Naive B cell (primary cell): Measurements from ENCODE around the gene LAMTOR5. TPM values are rescaled to one million over a fixed set of nuclear protein-coding genes. Genes with fewer than 3 reads are reported as not detected.
A peak's percentile ranks its signal among the peaks of the same experiment; 100 is the strongest.

Experiments
- ATAC-seq, 2 donors: fragments of 150-1000 bp; cut with Tn5 transposase; 2 replicates each; pipeline ENCODE4 v1.10.0; 2021; ENCODE audit warnings: low read depth in 2 of 2, mild to moderate bottlenecking in 2 of 2, moderate library complexity in 2 of 2
- DNase-seq: peaks from one replicate; pipeline ENCODE4 v3.0.0; 2022
- H3K27ac Mint-ChIP-seq, 6 donors: one replicate each; pipeline ENCODE4 v1.8.0; 2020 to 2022; ENCODE audit warnings: mild to moderate bottlenecking in 6 of 6, mixed read lengths in 6 of 6, moderate library complexity in 5 of 6, inconsistent platforms in 2 of 6
- H3K27me3 Mint-ChIP-seq, 3 donors: one replicate each; pipeline ENCODE4 v1.8.0; 2021 to 2022; ENCODE audit warnings: mixed read lengths in 3 of 3, mild to moderate bottlenecking in 1 of 3
- H3K36me3 Mint-ChIP-seq, 2 donors: one replicate each; pipeline ENCODE4 v1.8.0; 2020 to 2022; ENCODE audit warnings: mixed read lengths in 2 of 2, inconsistent platforms in 1 of 2, mild to moderate bottlenecking in 1 of 2
- H3K4me1 Mint-ChIP-seq, 3 donors: one replicate each; pipeline ENCODE4 v1.8.0; 2020 to 2022; ENCODE audit warnings: mixed read lengths in 3 of 3, inconsistent platforms in 1 of 3, mild to moderate bottlenecking in 1 of 3, moderate library complexity in 1 of 3
- H3K4me3 Mint-ChIP-seq, 8 donors: one replicate each; pipeline ENCODE4 v1.8.0; 2020 to 2022; ENCODE audit warnings: mild to moderate bottlenecking in 8 of 8, mixed read lengths in 8 of 8, moderate library complexity in 8 of 8, inconsistent platforms in 2 of 8
- H3K9me3 Mint-ChIP-seq, 7 donors: one replicate each; pipeline ENCODE4 v1.8.0; 2020 to 2022; ENCODE audit warnings: mixed read lengths in 7 of 7, mild to moderate bottlenecking in 5 of 7, inconsistent platforms in 2 of 7, moderate library complexity in 1 of 7
- polyA plus RNA-seq, 6 donors: library from polyadenylated mRNA; unstranded; fragments of 300-500 nt; fragmentation: Illumina TruSeq; gene quantifications; one replicate each; pipeline ENCODE4 v1.2.3, GENCODE V29; 2021; ENCODE audit warnings: low read depth in 6 of 6

The LAMTOR5 gene
- polyA plus RNA-seq, 6 donors from 2014 or later: 472 to 651 (median 493) TPM

DNA sequence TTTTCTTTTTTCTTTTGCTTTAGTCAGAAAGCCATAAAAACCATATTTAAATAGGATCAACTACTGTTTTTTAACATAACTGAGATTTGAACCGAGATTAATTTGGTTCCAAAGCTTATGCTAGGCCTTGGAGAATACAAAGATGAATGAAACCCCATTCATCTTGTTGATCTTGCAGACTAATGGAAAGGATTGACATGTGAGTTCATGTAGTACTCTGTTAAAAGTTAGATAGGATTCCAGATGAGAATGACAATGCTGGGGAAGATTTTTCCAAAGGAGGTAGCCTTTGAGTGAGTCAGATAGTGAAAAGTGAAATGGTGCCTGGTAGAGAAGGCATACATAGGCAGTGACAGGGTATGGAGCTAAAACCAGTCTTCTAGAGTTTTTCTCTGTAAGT lies 45.6 kb downstream of the LAMTOR5 start:
- Mint-ChIP-seq H3K4me1 (peaks cover 3 to 6% (median 4%) of the 10 kb centered on the region in 3 donors), H3K36me3 (peaks cover 0 to 13% of the 10 kb centered on the region in 2 donors), H3K27me3 (no peaks in the 10 kb centered on the region), H3K9me3 (no peaks in the 10 kb centered on the region), H3K4me3 (no peak overlapping the region), H3K27ac (peak overlapping the region in 2 of 6 donors; percentile 32 to 75)
- no peak for DNase-seq
- ATAC-seq: no peak

GRCh38 chr1:110360431-110360830 lies 47.1 kb downstream of the LAMTOR5 start:
- DNase-seq: no peak
- H3K36me3 Mint-ChIP-seq: peaks cover 0 to 20% of the 10 kb centered on the region in 2 donors
- H3K9me3 Mint-ChIP-seq: no peaks in the 10 kb centered on the region
- peak overlapping the region in 1 of 6 donors; percentile 14 for H3K27ac Mint-ChIP-seq
- H3K4me3 Mint-ChIP-seq: no peak overlapping the region
- no peak for ATAC-seq
- peaks cover 4 to 12% (median 11%) of the 10 kb centered on the region in 3 donors for H3K4me1 Mint-ChIP-seq
- H3K27me3 Mint-ChIP-seq: no peaks in the 10 kb centered on the region

DNA sequence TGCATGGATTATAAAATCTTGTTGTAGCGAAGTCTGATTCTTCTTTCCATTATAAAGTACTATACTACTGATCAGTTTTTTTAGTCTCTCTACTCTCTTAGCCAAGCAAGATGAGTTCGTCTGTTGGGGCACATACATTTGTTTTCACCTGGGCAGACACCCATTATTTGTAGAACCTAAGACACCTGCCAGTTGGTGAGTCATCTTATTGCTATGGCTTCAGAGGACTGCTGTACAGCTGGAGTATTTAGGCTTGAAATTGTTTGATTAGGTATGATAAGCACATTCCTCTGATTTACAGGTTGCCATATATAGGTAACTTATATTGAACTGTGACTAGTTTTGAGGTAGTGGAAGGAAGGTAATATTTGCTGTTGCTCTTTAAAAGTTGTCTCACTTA lies 51.1 kb downstream of the LAMTOR5 start:
- Mint-ChIP-seq H3K9me3 (no peaks in the 10 kb centered on the region), H3K4me3 (no peak overlapping the region), H3K27ac (peak overlapping the region in 3 of 6 donors; percentile 7 to 58 (median 19)), H3K27me3 (no peaks in the 10 kb centered on the region), H3K4me1 (peaks cover 9 to 21% (median 16%) of the 10 kb centered on the region in 3 donors), H3K36me3 (peaks cover 0 to 10% of the 10 kb centered on the region in 2 donors)
- no peak for ATAC-seq
- no peak for DNase-seq

DNA sequence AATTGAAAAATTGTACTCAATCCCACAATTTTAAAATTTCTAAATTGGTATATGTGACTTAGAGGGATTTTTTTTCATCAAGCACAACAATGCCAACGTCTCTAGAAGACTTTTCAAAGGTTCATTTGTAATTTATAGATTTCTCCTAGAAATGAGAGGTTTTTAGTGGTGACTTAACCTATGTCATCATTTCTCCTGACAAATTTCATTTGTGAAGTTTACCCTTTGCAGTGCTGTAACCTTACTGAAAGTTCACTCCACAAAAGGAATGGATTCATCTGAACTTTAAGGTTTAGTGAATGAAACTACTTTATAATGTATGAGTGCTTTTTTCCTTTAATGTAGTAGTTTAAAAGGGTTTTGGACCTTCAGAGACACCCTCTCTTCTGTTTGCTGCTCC lies 52.2 kb downstream of the LAMTOR5 start:
- Mint-ChIP-seq H3K27me3 (no peaks in the 10 kb centered on the region), H3K4me1 (peaks cover 15 to 31% (median 21%) of the 10 kb centered on the region in 3 donors), H3K9me3 (no peaks in the 10 kb centered on the region), H3K27ac (no peak overlapping the region), H3K36me3 (peaks cover 0 to 10% of the 10 kb centered on the region in 2 donors), H3K4me3 (no peak overlapping the region)
- DNase-seq (no peak), ATAC-seq (no peak)

Other genes starting within 250 kb of the LAMTOR5 start
- 1 to 10 TPM; 1.1 to 2.4 (median 1.3) TPM for gene KCNC4, start 197.4 kb downstream of the LAMTOR5 start, polyA plus RNA-seq
- gene RBM15, start 68.3 kb downstream of the LAMTOR5 start, polyA plus RNA-seq: 10 to 100 TPM; 13.2 to 23.1 (median 17.4) TPM
- gene SLC16A4, start 16.7 kb downstream of the LAMTOR5 start, polyA plus RNA-seq: 1 to 10 TPM in 4 of 6 donors, under 1 TPM in 1, not detected in 1; 0.77 to 1.9 (median 1.2) TPM
- gene PROK1, start 43.5 kb upstream of the LAMTOR5 start, polyA plus RNA-seq: under 1 TPM in 2 of 6 donors, not detected in 4; 0.21 to 0.71 TPM
- gene KCNA10, start 111.5 kb upstream of the LAMTOR5 start, polyA plus RNA-seq: not detected
- gene KCNA2, start 198.7 kb upstream of the LAMTOR5 start, polyA plus RNA-seq: not detected